HepG2 (cell line): ENCODE measurements around the gene PRR35. TPM values are rescaled to one million over a fixed set of nuclear protein-coding genes. Genes with fewer than 3 reads are reported as not detected.

ENCODE experiments used
- CCDC6 ChIP-seq: sonication (generic); formaldehyde crosslinking; IDR thresholded peaks from 2 replicates; pipeline ENCODE4 v1.8.1; 2022; ENCODE audit warnings: mild to moderate bottlenecking, missing genetic modification reagents, moderate library complexity
- JARID2 ChIP-seq: sonication (generic); formaldehyde crosslinking; IDR thresholded peaks from 2 replicates; pipeline ENCODE4 v1.8.1; 2023; ENCODE audit warnings: missing genetic modification reagents, inconsistent platforms; ENCODE audit not compliant: insufficient replicate concordance
- MED13 ChIP-seq: sonication (generic); formaldehyde crosslinking; IDR thresholded peaks from 2 replicates; pipeline ENCODE4 v1.5.0; 2020; ENCODE audit warnings: missing genetic modification reagents
- ZBTB40 ChIP-seq, 2 experiments: fragments of 450-650 bp in 1 of 2; sonication (generic) in 1 of 2; formaldehyde crosslinking in 1 of 2; IDR thresholded peaks; 2 replicates each; pipeline versions ENCODE4 v1.6.1 to v1.8.0; 2016 to 2022; ENCODE audit warnings: antibody characterized with exemption in 1 of 2, mild to moderate bottlenecking in 1 of 2, missing genetic modification reagents in 1 of 2
- ZNF318 ChIP-seq: sonication (generic); formaldehyde crosslinking; IDR thresholded peaks from 2 replicates; pipeline ENCODE4 v1.4.0; 2020; ENCODE audit warnings: mild to moderate bottlenecking, missing genetic modification reagents
- polyA plus RNA-seq, 8 experiments: library from polyadenylated mRNA; depleted of rRNA in 3 of 8; stranded (reverse) in 7 of 8; unstranded in 1 of 8; fragments of >200 nt; fragmentation: Illumina TruSeq in 4 of 8; extraction: Trizol in 4 of 8; gene quantifications; 2 replicates each; pipeline versions ENCODE4 v1.2.1 to v1.2.3, GENCODE V29; 2011 to 2016; ENCODE audit warnings: low read depth in 4 of 8, missing spikeins in 1 of 8, mixed read lengths in 1 of 8; ENCODE audit not compliant: insufficient read depth in 1 of 8
- total RNA-seq, 5 experiments: library from RNA; depleted of rRNA; stranded (reverse); fragments of >200 nt; fragmentation: Illumina TruSeq; extraction: Trizol; gene quantifications; 2 replicates each; pipeline ENCODE4 v1.2.3, GENCODE V29; 2016; ENCODE audit warnings: low read depth in 1 of 5
- TF ChIP-seq, protein P1 (sequence below): sonication (generic); formaldehyde crosslinking; IDR thresholded peaks from 2 replicates; pipeline ENCODE4 v1.4.0; 2020; ENCODE audit warnings: missing genetic modification reagents

The PRR35 gene
- total and polyA plus RNA-seq, 2 of the 13 experiments (the other 11 are each of a cell fraction or from before 2014, with no cell fraction given) = 0.07 to 0.16 TPM

DNA sequence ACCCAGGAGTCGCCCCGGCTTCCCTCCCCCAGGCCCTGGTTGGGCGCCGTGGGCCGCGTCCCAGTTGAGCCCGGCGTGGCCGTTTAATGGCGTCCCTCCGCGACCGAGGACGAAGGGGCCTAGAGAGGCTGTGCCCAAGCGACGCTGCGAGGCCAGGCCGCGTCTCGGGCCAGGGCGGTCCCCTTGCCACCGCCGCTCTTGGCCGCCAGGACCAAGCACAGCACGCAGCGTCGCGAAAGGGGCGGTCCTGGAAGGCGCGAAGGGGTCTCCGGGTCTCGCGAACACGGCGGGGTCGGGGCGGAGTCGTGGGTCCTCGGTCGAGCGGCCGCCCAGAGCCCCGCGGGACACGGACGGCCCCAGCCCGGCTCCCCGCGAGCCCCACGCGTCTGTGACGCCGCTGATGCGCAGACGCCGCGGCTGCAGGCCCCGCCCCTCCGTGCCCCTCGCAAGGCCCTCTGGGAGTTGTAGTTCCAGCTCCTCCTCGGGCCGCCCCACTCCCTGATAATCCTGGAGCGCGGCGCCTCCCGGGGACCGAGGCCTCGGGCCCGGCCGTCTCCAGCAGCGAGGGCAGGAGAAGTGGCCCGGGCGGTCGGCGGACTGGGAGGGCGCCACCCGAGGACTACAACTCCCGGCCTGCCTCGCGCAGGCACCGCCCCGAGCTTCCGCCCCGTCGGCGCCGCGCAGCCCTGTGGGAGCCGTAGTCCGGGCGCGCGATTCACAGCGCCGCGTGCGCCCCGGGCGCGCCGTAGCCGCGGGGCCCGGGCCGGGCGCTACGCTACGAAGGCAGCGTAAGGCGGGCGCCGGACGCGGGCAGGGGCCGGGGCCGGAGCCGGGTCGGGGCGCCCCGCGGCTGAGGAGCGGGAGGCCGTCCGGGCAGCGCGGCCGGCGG lies 32.9 kb upstream of the PRR35 start, which contains the start of gene CAPN15 (continued):
- TF ChIP-seq ZBTB40 (IDR thresholded peaks at IDR 0.05) = no peak
- peak; percentile 44; the same call in 1 of the 2 replicates for TF ChIP-seq ZBTB40 (CRISPR knock-in tag; IDR thresholded peaks at IDR 0.05)
- TF ChIP-seq MED13 (CRISPR knock-in tag) = peak; percentile 50; the same call in 1 of the 2 replicates
- TF ChIP-seq, protein P1, sequence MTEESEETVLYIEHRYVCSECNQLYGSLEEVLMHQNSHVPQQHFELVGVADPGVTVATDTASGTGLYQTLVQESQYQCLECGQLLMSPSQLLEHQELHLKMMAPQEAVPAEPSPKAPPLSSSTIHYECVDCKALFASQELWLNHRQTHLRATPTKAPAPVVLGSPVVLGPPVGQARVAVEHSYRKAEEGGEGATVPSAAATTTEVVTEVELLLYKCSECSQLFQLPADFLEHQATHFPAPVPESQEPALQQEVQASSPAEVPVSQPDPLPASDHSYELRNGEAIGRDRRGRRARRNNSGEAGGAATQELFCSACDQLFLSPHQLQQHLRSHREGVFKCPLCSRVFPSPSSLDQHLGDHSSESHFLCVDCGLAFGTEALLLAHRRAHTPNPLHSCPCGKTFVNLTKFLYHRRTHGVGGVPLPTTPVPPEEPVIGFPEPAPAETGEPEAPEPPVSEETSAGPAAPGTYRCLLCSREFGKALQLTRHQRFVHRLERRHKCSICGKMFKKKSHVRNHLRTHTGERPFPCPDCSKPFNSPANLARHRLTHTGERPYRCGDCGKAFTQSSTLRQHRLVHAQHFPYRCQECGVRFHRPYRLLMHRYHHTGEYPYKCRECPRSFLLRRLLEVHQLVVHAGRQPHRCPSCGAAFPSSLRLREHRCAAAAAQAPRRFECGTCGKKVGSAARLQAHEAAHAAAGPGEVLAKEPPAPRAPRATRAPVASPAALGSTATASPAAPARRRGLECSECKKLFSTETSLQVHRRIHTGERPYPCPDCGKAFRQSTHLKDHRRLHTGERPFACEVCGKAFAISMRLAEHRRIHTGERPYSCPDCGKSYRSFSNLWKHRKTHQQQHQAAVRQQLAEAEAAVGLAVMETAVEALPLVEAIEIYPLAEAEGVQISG (CRISPR knock-in tag) = peak; percentile 87
- TF ChIP-seq CCDC6 (CRISPR knock-in tag) = peak; percentile 72
- no peak for TF ChIP-seq ZNF318 (CRISPR knock-in tag)
- no peak for TF ChIP-seq JARID2 (CRISPR knock-in tag)
